Measurements from ENCODE around the gene PRR5L. TPM values are rescaled to one million over a fixed set of nuclear protein-coding genes. Genes with fewer than 3 reads are reported as not detected.

Gene PRR5L
- total and polyA plus RNA-seq, 2 donors (not counting 1 experiment from before 2014, with no cell fraction given): 4.0 to 5.9 TPM

- Histone ChIP-seq H3K9ac (ENCODE audit: low read length) (no peak overlapping the region), H3K4me2 (replicated peaks; ENCODE audit: low read depth, low read length, poor library complexity, severe bottlenecking) (no peak overlapping the region), H3K4me1 (ENCODE audit: control insufficient read depth in 2 of 2, insufficient read depth in 2 of 2, low read length in 2 of 2) (peaks cover 7 to 10% of the 10 kb centered on the region in 2 donors), H3K27ac (ENCODE audit: low read length in 2 of 2) (no peak overlapping the region), H3K9me3 (ENCODE audit: control extremely low read depth in 1 of 3, control insufficient read depth in 2 of 3, insufficient read depth in 1 of 3, low read length in 2 of 3) (no peaks in the 10 kb centered on the region), H3K79me2 (ENCODE audit: control insufficient read depth, insufficient read depth, low read length) (no peaks in the 10 kb centered on the region), H4K20me1 (ENCODE audit: control insufficient read depth, insufficient read depth, low read length, poor library complexity, severe bottlenecking) (no peaks in the 10 kb centered on the region), H3K27me3 (replicated peaks in 1 of 4; ENCODE audit: control extremely low read depth in 1 of 4, control insufficient read depth in 3 of 4, insufficient read depth in 4 of 4, low read length in 3 of 4) (peaks cover 0 to 25% (median 9%) of the 10 kb centered on the region in 4 experiments), H2AFZ (ENCODE audit: insufficient read depth, low read depth, low read length, poor library complexity, severe bottlenecking) (no peak overlapping the region), H3K4me3 (ENCODE audit: control extremely low read depth in 1 of 5, extremely low read depth in 1 of 5, insufficient read depth in 1 of 5, low read depth in 2 of 5, low read length in 4 of 5) (no peak overlapping the region), H3K36me3 (replicated peaks in 1 of 2; ENCODE audit: control extremely low read depth in 1 of 2, control insufficient read depth in 1 of 2, extremely low read depth in 1 of 2, insufficient read depth in 2 of 2, low read length in 1 of 2) (no peaks in the 10 kb centered on the region)
- Mint-ChIP-seq H3K27ac (no peak overlapping the region), H3K4me3 (no peak overlapping the region), H3K27me3 (peaks cover 54% of the 10 kb centered on the region), H3K9me3 (ENCODE audit: insufficient read depth) (no peaks in the 10 kb centered on the region), H3K4me1 (peaks cover 13% of the 10 kb centered on the region)
- no peak for ATAC-seq (ENCODE audit: low read depth)
- WGBS (ENCODE audit: insufficient coverage): 92% methylated on average over 6 of the region's 7 CpGs
- ChIA-PET CTCF (no interaction called here), POLR2A (no interaction called here)
- TF ChIP-seq EZH2 (IDR thresholded peaks at IDR 0.05; ENCODE audit: borderline replicate concordance, insufficient read depth, low read depth, low read length, poor library complexity, severe bottlenecking): no peak
- no peak for TF ChIP-seq CTCF (IDR thresholded peaks at IDR 0.05)
- DNase-seq: no peak
- intact Hi-C loops (cut with micrococcal nuclease): no loop called here
Observed at GRCh38 chr11:36371590-36371989, 75.5 kb downstream of the PRR5L start.

GRCh38 chr11:36372101-36372771 is 76.1 kb downstream of the PRR5L start:
- WGBS (ENCODE audit: insufficient coverage): 93% methylated on average over 4 of the region's 6 CpGs
- Mint-ChIP-seq H3K9me3 (ENCODE audit: insufficient read depth) (no peaks in the 10 kb centered on the region), H3K27ac (no peak overlapping the region), H3K4me3 (no peak overlapping the region), H3K4me1 (peaks cover 17% of the 10 kb centered on the region), H3K27me3 (peaks cover 57% of the 10 kb centered on the region)
- H3K4me1 ChIP-seq (ENCODE audit: control insufficient read depth in 2 of 2, insufficient read depth in 2 of 2, low read length in 2 of 2): peaks cover 12 to 16% of the 10 kb centered on the region in 2 donors
- no peak overlapping the region for H2AFZ ChIP-seq (ENCODE audit: insufficient read depth, low read depth, low read length, poor library complexity, severe bottlenecking)
- H3K79me2 ChIP-seq (ENCODE audit: control insufficient read depth, insufficient read depth, low read length): no peaks in the 10 kb centered on the region
- ChIA-PET CTCF (no interaction called here), POLR2A (no interaction called here)
- no peak overlapping the region for H3K4me2 ChIP-seq (replicated peaks; ENCODE audit: low read depth, low read length, poor library complexity, severe bottlenecking)
- intact Hi-C loops (cut with micrococcal nuclease): no loop called here
- ATAC-seq (ENCODE audit: low read depth) (no peak), DNase-seq (no peak)
- H4K20me1 ChIP-seq (ENCODE audit: control insufficient read depth, insufficient read depth, low read length, poor library complexity, severe bottlenecking): no peaks in the 10 kb centered on the region
- no peaks in the 10 kb centered on the region for H3K9me3 ChIP-seq (ENCODE audit: control extremely low read depth in 1 of 3, control insufficient read depth in 2 of 3, insufficient read depth in 1 of 3, low read length in 2 of 3)
- no peaks in the 10 kb centered on the region for H3K36me3 ChIP-seq (replicated peaks in 1 of 2; ENCODE audit: control extremely low read depth in 1 of 2, control insufficient read depth in 1 of 2, extremely low read depth in 1 of 2, insufficient read depth in 2 of 2, low read length in 1 of 2)
- peaks cover 0 to 31% (median 13%) of the 10 kb centered on the region in 4 experiments for H3K27me3 ChIP-seq (replicated peaks in 1 of 4; ENCODE audit: control extremely low read depth in 1 of 4, control insufficient read depth in 3 of 4, insufficient read depth in 4 of 4, low read length in 3 of 4)
- no peak overlapping the region for H3K27ac ChIP-seq (ENCODE audit: low read length in 2 of 2)
- no peak overlapping the region for H3K9ac ChIP-seq (ENCODE audit: low read length)
- H3K4me3 ChIP-seq (ENCODE audit: control extremely low read depth in 1 of 5, extremely low read depth in 1 of 5, insufficient read depth in 1 of 5, low read depth in 2 of 5, low read length in 4 of 5): no peak overlapping the region
- TF ChIP-seq CTCF (IDR thresholded peaks at IDR 0.05) (no peak), EZH2 (IDR thresholded peaks at IDR 0.05; ENCODE audit: borderline replicate concordance, insufficient read depth, low read depth, low read length, poor library complexity, severe bottlenecking) (no peak)
